Endothelial cell of umbilical vein (primary cell): ENCODE results near the gene CACNA2D1. TPM values are rescaled to one million over a fixed set of nuclear protein-coding genes. Genes with fewer than 3 reads are reported as not detected.

Source experiments
- BruUV-seq: library from RNA; stranded (reverse); fragments of 400-500 nt; replicated peaks from 2 replicates; lab custom pipeline; 2021; lab: Mats Ljungman, UMichigan
- CTCF ChIA-PET: fragments of 300-600, 350-600 bp; sonication (Branson Sonifier 250); formaldehyde crosslinking; loops from one replicate; lab custom pipeline; 2021; ENCODE audit warnings: antibody characterized with exemption, inconsistent platforms; lab: Charles Lee
- POLR2A ChIA-PET: fragments of 300-600, 350-600 bp; sonication (Branson Sonifier 250); formaldehyde crosslinking; loops from one replicate; lab custom pipeline; 2021; ENCODE audit warnings: antibody characterized with exemption, inconsistent platforms; lab: Charles Lee
- DNase-seq: peaks from one replicate; pipeline ENCODE4 v3.0.0-alpha.2; 2011; ENCODE audit warnings: low read depth, low spot score
- FAIRE-seq: peaks from 2 replicates; lab custom pipeline; 2011; peaks lifted over from hg19 to GRCh38; lab: Jason Lieb, UNC
- H2AFZ ChIP-seq: 2 replicates; pipeline ENCODE4 v1.6.0; 2012; ENCODE audit warnings: low read depth, low read length, control low read depth, inconsistent platforms
- H3K27ac ChIP-seq: 2 replicates; pipeline ENCODE4 v1.5.1; 2011; ENCODE audit warnings: low read depth, mild to moderate bottlenecking, control low read depth, low read length, moderate library complexity; ENCODE audit not compliant: insufficient read depth
- H3K27me3 ChIP-seq, 2 experiments: 2 replicates each; pipeline versions ENCODE4 v1.6.0 to v1.6.1; 2011; ENCODE audit warnings: low read length in 2 of 2, mixed read lengths in 1 of 2; ENCODE audit not compliant: control insufficient read depth in 2 of 2, insufficient read depth in 2 of 2
- H3K36me3 ChIP-seq, 2 experiments: 2 replicates in 1 of 2; 3 replicates in 1 of 2; pipeline ENCODE4 v1.5.1; 2011; ENCODE audit warnings: low read length in 2 of 2, mild to moderate bottlenecking in 1 of 2, moderate library complexity in 1 of 2; ENCODE audit not compliant: control insufficient read depth in 2 of 2, insufficient read depth in 2 of 2; ENCODE audit errors: extremely low read depth in 1 of 2
- H3K4me1 ChIP-seq: 3 replicates; pipeline ENCODE4 v1.5.1; 2011; ENCODE audit warnings: mild to moderate bottlenecking, low read length; ENCODE audit not compliant: control insufficient read depth, insufficient read depth; ENCODE audit errors: extremely low read depth
- H3K4me2 ChIP-seq: 2 replicates; pipeline ENCODE4 v1.6.1; 2011; ENCODE audit warnings: low read length, control low read depth, mixed read lengths; ENCODE audit not compliant: insufficient read depth
- H3K4me3 ChIP-seq, 3 experiments: fragments of 200-600 bp in 1 of 3; sonication (generic), shearing (Covaris generic) in 1 of 3; replicated peaks in 1 of 3; 2 replicates each; pipeline ENCODE4 v1.5.1; 2011 to 2016; ENCODE audit warnings: control low read depth in 3 of 3, low read length in 3 of 3, mild to moderate bottlenecking in 2 of 3, inconsistent platforms in 1 of 3, low read depth in 1 of 3, moderate library complexity in 1 of 3; ENCODE audit not compliant: insufficient read depth in 1 of 3
- H3K79me2 ChIP-seq: 2 replicates; pipeline ENCODE4 v1.6.0; 2012; ENCODE audit warnings: low read length, inconsistent platforms; ENCODE audit not compliant: control insufficient read depth, insufficient read depth
- H3K9ac ChIP-seq: replicated peaks from 2 replicates; pipeline ENCODE3; 2011; ENCODE audit warnings: low read length, control low read depth; ENCODE audit not compliant: insufficient read depth; ENCODE audit errors: extremely low read depth
- H3K9me1 ChIP-seq: replicated peaks from 3 replicates; pipeline ENCODE4 v1.6.0; 2011; ENCODE audit warnings: mild to moderate bottlenecking, low read length; ENCODE audit not compliant: control insufficient read depth, insufficient read depth; ENCODE audit errors: extremely low read depth
- H3K9me3 ChIP-seq: replicated peaks from 2 replicates; pipeline ENCODE4 v1.5.1; 2012; ENCODE audit warnings: low read length, inconsistent platforms; ENCODE audit not compliant: control insufficient read depth, insufficient read depth
- H4K20me1 ChIP-seq: replicated peaks from 2 replicates; pipeline ENCODE3; 2011; ENCODE audit warnings: mild to moderate bottlenecking, low read length; ENCODE audit not compliant: control insufficient read depth, insufficient read depth; ENCODE audit errors: extremely low read depth
- EZH2 ChIP-seq: IDR thresholded peaks from 2 replicates; pipeline ENCODE4 v1.6.1; 2012; ENCODE audit warnings: borderline replicate concordance, low read depth, mild to moderate bottlenecking, moderate library complexity, low read length, inconsistent platforms; ENCODE audit not compliant: severe bottlenecking
- FOS ChIP-seq: IDR thresholded peaks from 2 replicates; pipeline ENCODE4 v1.6.1; 2011; ENCODE audit warnings: mild to moderate bottlenecking, low read length, moderate library complexity, borderline replicate concordance; ENCODE audit not compliant: insufficient read depth
- GATA2 ChIP-seq: IDR thresholded peaks from 2 replicates; pipeline ENCODE4 v1.7.0; 2011; ENCODE audit warnings: low read depth, mild to moderate bottlenecking, moderate library complexity, mixed read lengths, low read length; ENCODE audit not compliant: insufficient read length, insufficient read depth
- JUN ChIP-seq: IDR thresholded peaks from 2 replicates; pipeline ENCODE4 v1.6.1; 2011; ENCODE audit warnings: borderline replicate concordance, low read depth; ENCODE audit not compliant: insufficient read length, insufficient read depth
- MYC ChIP-seq: IDR thresholded peaks from one replicate; pipeline ENCODE4 v1.6.1; 2011; ENCODE audit warnings: mild to moderate bottlenecking, low read depth, low read length
- POLR2A ChIP-seq: IDR thresholded peaks from 2 replicates; pipeline ENCODE4 v1.6.1; 2012; ENCODE audit warnings: low read depth, mild to moderate bottlenecking, control low read depth, low read length
- POLR2AphosphoS5 ChIP-seq: IDR thresholded peaks from 2 replicates; pipeline ENCODE4 v1.6.1; 2012; ENCODE audit warnings: low read depth, mild to moderate bottlenecking, control low read depth, low read length, moderate library complexity; ENCODE audit not compliant: insufficient read depth
- dilution Hi-C: fragments of 300-500 bp; cut with MboI; formaldehyde crosslinking; loops from one replicate; pipeline ENCODE4 v1.15.0; 2019; ENCODE audit warnings: low sequenced_read_pairs; ENCODE audit not compliant: extremely low pct_ligation_motif_present
- intact Hi-C: fragments of 100-400 bp; cut with micrococcal nuclease; formaldehyde crosslinking; loops from one replicate; pipeline ENCODE4 v1.10.0; 2022
- polyA plus RNA-seq, 4 experiments: library from polyadenylated mRNA; depleted of rRNA in 3 of 4; stranded (reverse) in 3 of 4; unstranded in 1 of 4; fragments of >200 nt; gene quantifications; 2 replicates each; pipeline versions ENCODE4 v1.2.1 to v1.2.3, GENCODE V29; 2011 to 2012; ENCODE audit warnings: missing spikeins in 1 of 4
- total RNA-seq: library from RNA; stranded (reverse); gene quantifications from 2 replicates; pipeline ENCODE4 v1.2.3, GENCODE V29; 2021
- TF ChIP-seq, protein P1 (sequence below), 2 donors: IDR thresholded peaks; 1 replicate in 1 of 2; 2 replicates in 1 of 2; pipeline ENCODE4 v1.5.1; 2011; ENCODE audit warnings: low read length in 2 of 2, mild to moderate bottlenecking in 2 of 2, moderate library complexity in 2 of 2, control low read depth in 1 of 2, inconsistent platforms in 1 of 2, low read depth in 1 of 2; ENCODE audit not compliant: insufficient read depth in 1 of 2; ENCODE audit errors: extremely low read depth in 1 of 2
- TF ChIP-seq, protein P2 (sequence below): IDR thresholded peaks from 2 replicates; pipeline ENCODE4 v1.6.1; 2011; ENCODE audit not compliant: insufficient read depth, insufficient read length

Gene CACNA2D1
- total and polyA plus RNA-seq, 2 donors (not counting 3 experiments of a cell fraction or from before 2014, with no cell fraction given), result 4.1 to 38.6 TPM

- POLR2A ChIA-PET, result no interaction called here
Measured at GRCh38 chr7:82162289-82162688, 281.3 kb downstream of the CACNA2D1 start.

More at GRCh38 chr7:82162289-82162688, 281.3 kb downstream of the CACNA2D1 start:
- H3K9me3 ChIP-seq, result no peaks in the 10 kb centered on the region
- FAIRE-seq (no peak), DNase-seq (no peak)
- no peaks in the 10 kb centered on the region for H3K36me3 ChIP-seq
- intact Hi-C loops (no loop called here), dilution Hi-C loops (no loop called here)
- H3K4me1 ChIP-seq, result no peaks in the 10 kb centered on the region
- no peak overlapping the region for H3K4me3 ChIP-seq
- H3K9me1 ChIP-seq, result no peaks in the 10 kb centered on the region
- TF ChIP-seq MYC (no peak), POLR2AphosphoS5 (no peak), GATA2 (no peak), EZH2 (no peak), POLR2A (no peak), JUN (no peak), FOS (no peak)
- TF ChIP-seq, protein P1, sequence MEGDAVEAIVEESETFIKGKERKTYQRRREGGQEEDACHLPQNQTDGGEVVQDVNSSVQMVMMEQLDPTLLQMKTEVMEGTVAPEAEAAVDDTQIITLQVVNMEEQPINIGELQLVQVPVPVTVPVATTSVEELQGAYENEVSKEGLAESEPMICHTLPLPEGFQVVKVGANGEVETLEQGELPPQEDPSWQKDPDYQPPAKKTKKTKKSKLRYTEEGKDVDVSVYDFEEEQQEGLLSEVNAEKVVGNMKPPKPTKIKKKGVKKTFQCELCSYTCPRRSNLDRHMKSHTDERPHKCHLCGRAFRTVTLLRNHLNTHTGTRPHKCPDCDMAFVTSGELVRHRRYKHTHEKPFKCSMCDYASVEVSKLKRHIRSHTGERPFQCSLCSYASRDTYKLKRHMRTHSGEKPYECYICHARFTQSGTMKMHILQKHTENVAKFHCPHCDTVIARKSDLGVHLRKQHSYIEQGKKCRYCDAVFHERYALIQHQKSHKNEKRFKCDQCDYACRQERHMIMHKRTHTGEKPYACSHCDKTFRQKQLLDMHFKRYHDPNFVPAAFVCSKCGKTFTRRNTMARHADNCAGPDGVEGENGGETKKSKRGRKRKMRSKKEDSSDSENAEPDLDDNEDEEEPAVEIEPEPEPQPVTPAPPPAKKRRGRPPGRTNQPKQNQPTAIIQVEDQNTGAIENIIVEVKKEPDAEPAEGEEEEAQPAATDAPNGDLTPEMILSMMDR (IDR thresholded peaks at IDR 0.05; ENCODE audit: extremely low read depth in 1 of 2, insufficient read depth in 1 of 2, low read depth in 1 of 2, low read length in 2 of 2), result no peak
- TF ChIP-seq, protein P2, sequence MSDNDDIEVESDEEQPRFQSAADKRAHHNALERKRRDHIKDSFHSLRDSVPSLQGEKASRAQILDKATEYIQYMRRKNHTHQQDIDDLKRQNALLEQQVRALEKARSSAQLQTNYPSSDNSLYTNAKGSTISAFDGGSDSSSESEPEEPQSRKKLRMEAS, result no peak
- no peaks in the 10 kb centered on the region for H3K27me3 ChIP-seq
- CTCF ChIA-PET, result interaction anchor here (1.0 to 4.2 kb wide), 3 partner anchors 12 to 72 kb away, joined by 4 to 15 read pairs (median 4); no protein-coding TSS in a partner anchor
- no peaks in the 10 kb centered on the region for H4K20me1 ChIP-seq
- no TSS peak for BruUV-seq
- H2AFZ ChIP-seq, result no peak overlapping the region
- H3K4me2 ChIP-seq, result no peak overlapping the region
- no peak overlapping the region for H3K27ac ChIP-seq
- no peaks in the 10 kb centered on the region for H3K79me2 ChIP-seq
- H3K9ac ChIP-seq, result no peak overlapping the region
